ENCODE results near the gene ZNF385D. TPM values are rescaled to one million over a fixed set of nuclear protein-coding genes. Genes with fewer than 3 reads are reported as not detected.

ZNF385D gene
- polyA plus RNA-seq, 2 donors: 0.39 to 0.52 TPM

GRCh38 chr3:21542656-21543379, 208.2 kb downstream of the ZNF385D start:
- Histone ChIP-seq H3K4me1 (ENCODE audit: control insufficient read depth in 2 of 2, insufficient read depth in 2 of 2, low read length in 1 of 2) (no peaks in the 10 kb centered on the region), H3K4me3 (ENCODE audit: low read depth in 1 of 2, low read length in 2 of 2) (no peak overlapping the region), H3K9me3 (ENCODE audit: control insufficient read depth in 2 of 2, insufficient read depth in 1 of 2, low read depth in 1 of 2, low read length in 1 of 2) (peaks cover 0 to 3% of the 10 kb centered on the region in 2 donors), H3K36me3 (ENCODE audit: control insufficient read depth in 2 of 2, insufficient read depth in 2 of 2, low read length in 1 of 2) (no peaks in the 10 kb centered on the region), H3K27me3 (ENCODE audit: control insufficient read depth in 1 of 2, insufficient read depth in 2 of 2, low read length in 2 of 2) (no peaks in the 10 kb centered on the region), H3K27ac (ENCODE audit: low read depth in 2 of 2, low read length in 1 of 2) (no peak overlapping the region)
- WGBS, 2 donors: 81 to 90% methylated on average over 29 of the region's 29 CpGs

DNA sequence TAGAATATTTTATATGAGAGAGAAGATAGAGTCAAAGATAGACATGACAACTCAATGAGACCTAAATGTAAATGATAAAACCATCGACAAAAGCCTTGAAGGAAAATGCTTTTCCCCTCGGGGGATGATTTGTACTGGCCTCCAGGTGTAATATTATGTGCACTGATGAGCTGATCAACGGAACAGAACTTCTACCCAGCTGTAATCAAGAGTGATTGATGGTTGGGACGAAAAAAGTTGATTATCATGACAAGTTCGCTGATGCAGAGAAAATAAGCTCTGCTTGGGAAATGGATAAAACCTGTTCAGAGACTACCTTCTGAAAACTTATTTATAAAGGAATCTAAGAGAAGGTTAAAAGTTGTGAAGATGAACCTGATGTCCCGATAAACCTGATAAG, 210.7 kb downstream of the ZNF385D start:
- Histone ChIP-seq H3K9me3 (ENCODE audit: control insufficient read depth in 2 of 2, insufficient read depth in 1 of 2, low read depth in 1 of 2, low read length in 1 of 2) (peaks cover 0 to 3% of the 10 kb centered on the region in 2 donors), H3K27me3 (ENCODE audit: control insufficient read depth in 1 of 2, insufficient read depth in 2 of 2, low read length in 2 of 2) (no peaks in the 10 kb centered on the region), H3K4me1 (ENCODE audit: control insufficient read depth in 2 of 2, insufficient read depth in 2 of 2, low read length in 1 of 2) (no peaks in the 10 kb centered on the region), H3K27ac (ENCODE audit: low read depth in 2 of 2, low read length in 1 of 2) (no peak overlapping the region), H3K36me3 (ENCODE audit: control insufficient read depth in 2 of 2, insufficient read depth in 2 of 2, low read length in 1 of 2) (no peaks in the 10 kb centered on the region), H3K4me3 (ENCODE audit: low read depth in 1 of 2, low read length in 2 of 2) (no peak overlapping the region)
- 79 to 81% methylated on average over 6 of the region's 6 CpGs for WGBS, 2 donors

- H3K4me1 ChIP-seq (ENCODE audit: control insufficient read depth in 2 of 2, insufficient read depth in 2 of 2, low read length in 1 of 2): no peaks in the 10 kb centered on the region
- no peak overlapping the region for H3K4me3 ChIP-seq (ENCODE audit: low read depth in 1 of 2, low read length in 2 of 2)
- H3K27me3 ChIP-seq (ENCODE audit: control insufficient read depth in 1 of 2, insufficient read depth in 2 of 2, low read length in 2 of 2): no peaks in the 10 kb centered on the region
- no peaks in the 10 kb centered on the region for H3K36me3 ChIP-seq (ENCODE audit: control insufficient read depth in 2 of 2, insufficient read depth in 2 of 2, low read length in 1 of 2)
- H3K9me3 ChIP-seq (ENCODE audit: control insufficient read depth in 2 of 2, insufficient read depth in 1 of 2, low read depth in 1 of 2, low read length in 1 of 2): no peaks in the 10 kb centered on the region
- no peak overlapping the region for H3K27ac ChIP-seq (ENCODE audit: low read depth in 2 of 2, low read length in 1 of 2)
- 48 to 55% methylated on average over 3 of the region's 3 CpGs for WGBS, 2 donors
Measured at GRCh38 chr3:21534462-21534861, 216.5 kb downstream of the ZNF385D start.

DNA sequence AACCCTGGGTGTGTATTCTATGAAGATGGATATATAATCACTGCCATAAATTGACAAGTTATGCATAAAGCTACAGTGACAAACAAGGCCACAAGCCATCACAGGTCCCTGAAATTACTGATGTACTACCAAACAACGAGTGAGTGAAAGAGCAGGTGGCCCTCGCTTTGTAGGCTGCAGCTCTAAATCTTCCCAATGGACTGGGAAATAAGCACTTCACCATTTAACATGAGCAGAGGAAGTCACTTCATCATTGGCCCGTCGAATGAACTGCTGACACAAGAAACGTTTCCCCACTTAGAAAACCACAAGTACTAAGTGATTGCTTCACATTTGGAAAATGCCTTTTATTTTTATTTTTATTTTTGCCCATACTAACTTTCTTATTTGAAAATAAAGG, 218.0 kb downstream of the ZNF385D start:
- no peak overlapping the region for H3K4me3 ChIP-seq (ENCODE audit: low read depth in 1 of 2, low read length in 2 of 2)
- no peak overlapping the region for H3K27ac ChIP-seq (ENCODE audit: low read depth in 2 of 2, low read length in 1 of 2)
- H3K27me3 ChIP-seq (ENCODE audit: control insufficient read depth in 1 of 2, insufficient read depth in 2 of 2, low read length in 2 of 2): no peaks in the 10 kb centered on the region
- no peaks in the 10 kb centered on the region for H3K9me3 ChIP-seq (ENCODE audit: control insufficient read depth in 2 of 2, insufficient read depth in 1 of 2, low read depth in 1 of 2, low read length in 1 of 2)
- WGBS, 2 donors: 61 to 62% methylated on average over 5 of the region's 5 CpGs
- no peaks in the 10 kb centered on the region for H3K4me1 ChIP-seq (ENCODE audit: control insufficient read depth in 2 of 2, insufficient read depth in 2 of 2, low read length in 1 of 2)
- H3K36me3 ChIP-seq (ENCODE audit: control insufficient read depth in 2 of 2, insufficient read depth in 2 of 2, low read length in 1 of 2): no peaks in the 10 kb centered on the region

- Histone ChIP-seq H3K9me3 (ENCODE audit: control insufficient read depth in 2 of 2, insufficient read depth in 1 of 2, low read depth in 1 of 2, low read length in 1 of 2) (no peaks in the 10 kb centered on the region), H3K4me3 (ENCODE audit: low read depth in 1 of 2, low read length in 2 of 2) (no peak overlapping the region), H3K36me3 (ENCODE audit: control insufficient read depth in 2 of 2, insufficient read depth in 2 of 2, low read length in 1 of 2) (no peaks in the 10 kb centered on the region), H3K27ac (ENCODE audit: low read depth in 2 of 2, low read length in 1 of 2) (no peak overlapping the region), H3K27me3 (ENCODE audit: control insufficient read depth in 1 of 2, insufficient read depth in 2 of 2, low read length in 2 of 2) (no peaks in the 10 kb centered on the region), H3K4me1 (ENCODE audit: control insufficient read depth in 2 of 2, insufficient read depth in 2 of 2, low read length in 1 of 2) (no peaks in the 10 kb centered on the region)
- WGBS, 2 donors: 71 to 77% methylated on average over 3 of the region's 3 CpGs
Measured at GRCh38 chr3:21531909-21532308, 219.1 kb downstream of the ZNF385D start.

GRCh38 chr3:21528291-21528995, 222.6 kb downstream of the ZNF385D start:
- Histone ChIP-seq H3K27ac (ENCODE audit: low read depth in 2 of 2, low read length in 1 of 2) (no peak overlapping the region), H3K36me3 (ENCODE audit: control insufficient read depth in 2 of 2, insufficient read depth in 2 of 2, low read length in 1 of 2) (no peaks in the 10 kb centered on the region), H3K9me3 (ENCODE audit: control insufficient read depth in 2 of 2, insufficient read depth in 1 of 2, low read depth in 1 of 2, low read length in 1 of 2) (no peaks in the 10 kb centered on the region), H3K4me1 (ENCODE audit: control insufficient read depth in 2 of 2, insufficient read depth in 2 of 2, low read length in 1 of 2) (no peaks in the 10 kb centered on the region), H3K27me3 (ENCODE audit: control insufficient read depth in 1 of 2, insufficient read depth in 2 of 2, low read length in 2 of 2) (no peaks in the 10 kb centered on the region), H3K4me3 (ENCODE audit: low read depth in 1 of 2, low read length in 2 of 2) (no peak overlapping the region)
- 64 to 74% methylated on average over 2 of the region's 2 CpGs for WGBS, 2 donors

GRCh38 chr3:21526461-21526860, 224.5 kb downstream of the ZNF385D start:
- no peaks in the 10 kb centered on the region for H3K27me3 ChIP-seq (ENCODE audit: control insufficient read depth in 1 of 2, insufficient read depth in 2 of 2, low read length in 2 of 2)
- no peaks in the 10 kb centered on the region for H3K4me1 ChIP-seq (ENCODE audit: control insufficient read depth in 2 of 2, insufficient read depth in 2 of 2, low read length in 1 of 2)
- 90 to 96% methylated on average over 4 of the region's 4 CpGs for WGBS, 2 donors

GRCh38 chr3:21524133-21524532, 226.9 kb downstream of the ZNF385D start:
- H3K4me3 ChIP-seq (ENCODE audit: low read depth in 1 of 2, low read length in 2 of 2): no peak overlapping the region
- H3K27ac ChIP-seq (ENCODE audit: low read depth in 2 of 2, low read length in 1 of 2): no peak overlapping the region
- no peaks in the 10 kb centered on the region for H3K9me3 ChIP-seq (ENCODE audit: control insufficient read depth in 2 of 2, insufficient read depth in 1 of 2, low read depth in 1 of 2, low read length in 1 of 2)
- no peaks in the 10 kb centered on the region for H3K27me3 ChIP-seq (ENCODE audit: control insufficient read depth in 1 of 2, insufficient read depth in 2 of 2, low read length in 2 of 2)
- H3K4me1 ChIP-seq (ENCODE audit: control insufficient read depth in 2 of 2, insufficient read depth in 2 of 2, low read length in 1 of 2): no peaks in the 10 kb centered on the region
- no peaks in the 10 kb centered on the region for H3K36me3 ChIP-seq (ENCODE audit: control insufficient read depth in 2 of 2, insufficient read depth in 2 of 2, low read length in 1 of 2)
- WGBS, 2 donors: 65 to 68% methylated on average over 2 of the region's 2 CpGs

More at GRCh38 chr3:21526461-21526860, 224.5 kb downstream of the ZNF385D start:
- no peak overlapping the region for H3K4me3 ChIP-seq (ENCODE audit: low read depth in 1 of 2, low read length in 2 of 2)
- no peaks in the 10 kb centered on the region for H3K36me3 ChIP-seq (ENCODE audit: control insufficient read depth in 2 of 2, insufficient read depth in 2 of 2, low read length in 1 of 2)
- no peak overlapping the region for H3K27ac ChIP-seq (ENCODE audit: low read depth in 2 of 2, low read length in 1 of 2)
- no peaks in the 10 kb centered on the region for H3K9me3 ChIP-seq (ENCODE audit: control insufficient read depth in 2 of 2, insufficient read depth in 1 of 2, low read depth in 1 of 2, low read length in 1 of 2)

- no peak overlapping the region for H3K4me3 ChIP-seq (ENCODE audit: low read depth in 1 of 2, low read length in 2 of 2)
- no peaks in the 10 kb centered on the region for H3K4me1 ChIP-seq (ENCODE audit: control insufficient read depth in 2 of 2, insufficient read depth in 2 of 2, low read length in 1 of 2)
- WGBS, 2 donors: 43 to 53% methylated on average over 4 of the region's 4 CpGs
- no peak overlapping the region for H3K27ac ChIP-seq (ENCODE audit: low read depth in 2 of 2, low read length in 1 of 2)
- H3K9me3 ChIP-seq (ENCODE audit: control insufficient read depth in 2 of 2, insufficient read depth in 1 of 2, low read depth in 1 of 2, low read length in 1 of 2): no peaks in the 10 kb centered on the region
- no peaks in the 10 kb centered on the region for H3K36me3 ChIP-seq (ENCODE audit: control insufficient read depth in 2 of 2, insufficient read depth in 2 of 2, low read length in 1 of 2)
- H3K27me3 ChIP-seq (ENCODE audit: control insufficient read depth in 1 of 2, insufficient read depth in 2 of 2, low read length in 2 of 2): no peaks in the 10 kb centered on the region
Measured at GRCh38 chr3:21520106-21520963, 230.7 kb downstream of the ZNF385D start.
